HFFc6 (cell line): ENCODE data around the gene SMPDL3A. TPM values are rescaled to one million over a fixed set of nuclear protein-coding genes. Genes with fewer than 3 reads are reported as not detected.

Source experiments
- DNase-seq: peaks from one replicate; pipeline ENCODE4 v3.0.0-alpha.2; 2018
- H3K27ac Mint-ChIP-seq: 2 replicates; pipeline ENCODE4 v1.8.0; 2020; ENCODE audit warnings: mild to moderate bottlenecking, mixed read lengths
- H3K27me3 Mint-ChIP-seq: 2 replicates; pipeline ENCODE4 v1.8.0; 2021; ENCODE audit warnings: mild to moderate bottlenecking, moderate library complexity, mixed read lengths; ENCODE audit not compliant: insufficient read depth
- H3K36me3 Mint-ChIP-seq: 2 replicates; pipeline ENCODE4 v1.8.0; 2021; ENCODE audit warnings: low read depth, mixed read lengths
- H3K4me1 Mint-ChIP-seq: 2 replicates; pipeline ENCODE4 v1.8.0; 2020; ENCODE audit warnings: low read depth, mixed read lengths
- H3K4me3 Mint-ChIP-seq: 2 replicates; pipeline ENCODE4 v1.8.0; 2020; ENCODE audit warnings: mild to moderate bottlenecking, moderate library complexity, mixed read lengths
- H3K9me3 Mint-ChIP-seq: 2 replicates; pipeline ENCODE4 v1.8.0; 2020; ENCODE audit warnings: mild to moderate bottlenecking, mixed read lengths
- total RNA-seq, 6 experiments: library from RNA; stranded (reverse); fragmentation: NEBNext Ultra II Directional; extraction: Animal tissue kit (Norgen Biotek cat#: 25700); gene quantifications; 2 replicates in 1 of 6; 3 replicates in 5 of 6; pipeline ENCODE4 v1.2.3, GENCODE V29; 2021
- TF ChIP-seq, protein P1 (sequence below): fragments of 200-600 bp; sonication (generic); IDR thresholded peaks from 2 replicates; pipeline ENCODE4 v1.5.0; 2021; ENCODE audit warnings: antibody characterized with exemption, mild to moderate bottlenecking

SMPDL3A gene
- total RNA-seq, 6 experiments from 2014 or later: 4.8 to 8.2 (median 6.8) TPM

DNA sequence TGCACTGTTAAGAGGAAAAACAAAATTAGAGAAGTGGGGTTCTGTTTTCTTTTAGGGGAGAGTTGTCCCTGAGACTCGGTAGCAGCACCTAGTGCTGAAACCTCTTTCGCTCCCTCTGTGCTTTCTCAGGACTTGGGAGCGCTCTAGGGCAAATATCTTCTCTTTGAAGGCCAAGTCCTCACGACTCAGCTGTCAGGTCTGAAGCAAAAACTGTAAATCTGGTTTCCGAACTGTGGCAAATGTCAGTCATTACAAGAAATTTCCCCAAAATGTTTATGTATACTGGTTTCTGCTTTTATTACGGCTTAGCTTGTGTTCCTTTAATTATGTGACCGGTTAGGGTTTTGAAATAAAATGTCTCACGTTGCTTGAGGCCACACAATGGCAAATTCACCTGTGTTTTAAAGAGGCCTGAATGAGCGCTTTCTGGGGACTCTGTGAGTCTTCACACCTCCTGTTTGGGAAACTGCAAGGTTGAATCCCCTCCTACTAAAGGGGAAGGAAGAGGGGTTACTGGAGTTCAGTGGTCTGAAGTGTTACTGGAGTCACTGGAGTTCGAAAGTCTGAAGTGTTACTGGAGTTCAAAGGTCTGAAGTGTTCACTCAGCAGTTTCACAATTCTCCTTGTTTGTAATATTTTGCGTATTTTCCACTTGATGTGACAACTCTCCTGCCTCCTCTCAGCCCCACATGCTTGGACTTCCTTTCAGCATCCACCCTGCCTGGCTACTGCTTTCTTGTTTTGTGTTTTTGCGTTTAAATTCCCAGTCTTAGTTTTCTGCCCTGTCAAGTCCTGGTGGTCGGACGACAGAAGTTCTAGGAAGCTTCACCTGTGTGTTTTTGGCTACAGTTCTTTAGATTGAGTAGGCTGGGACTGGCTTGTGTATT lies 1.6 kb downstream of the SMPDL3A start:
- Mint-ChIP-seq H3K9me3 (no peaks in the 10 kb centered on the region), H3K4me3 (peak overlapping the region; percentile 94), H3K27me3 (no peaks in the 10 kb centered on the region; the same call in 1 of the 2 replicates), H3K27ac (peak overlapping the region; percentile 85; the same call in 1 of the 2 replicates), H3K4me1 (peaks cover 42% of the 10 kb centered on the region), H3K36me3 (no peaks in the 10 kb centered on the region)
- no peak for DNase-seq
- TF ChIP-seq, protein P1, sequence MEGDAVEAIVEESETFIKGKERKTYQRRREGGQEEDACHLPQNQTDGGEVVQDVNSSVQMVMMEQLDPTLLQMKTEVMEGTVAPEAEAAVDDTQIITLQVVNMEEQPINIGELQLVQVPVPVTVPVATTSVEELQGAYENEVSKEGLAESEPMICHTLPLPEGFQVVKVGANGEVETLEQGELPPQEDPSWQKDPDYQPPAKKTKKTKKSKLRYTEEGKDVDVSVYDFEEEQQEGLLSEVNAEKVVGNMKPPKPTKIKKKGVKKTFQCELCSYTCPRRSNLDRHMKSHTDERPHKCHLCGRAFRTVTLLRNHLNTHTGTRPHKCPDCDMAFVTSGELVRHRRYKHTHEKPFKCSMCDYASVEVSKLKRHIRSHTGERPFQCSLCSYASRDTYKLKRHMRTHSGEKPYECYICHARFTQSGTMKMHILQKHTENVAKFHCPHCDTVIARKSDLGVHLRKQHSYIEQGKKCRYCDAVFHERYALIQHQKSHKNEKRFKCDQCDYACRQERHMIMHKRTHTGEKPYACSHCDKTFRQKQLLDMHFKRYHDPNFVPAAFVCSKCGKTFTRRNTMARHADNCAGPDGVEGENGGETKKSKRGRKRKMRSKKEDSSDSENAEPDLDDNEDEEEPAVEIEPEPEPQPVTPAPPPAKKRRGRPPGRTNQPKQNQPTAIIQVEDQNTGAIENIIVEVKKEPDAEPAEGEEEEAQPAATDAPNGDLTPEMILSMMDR: no peak

DNA sequence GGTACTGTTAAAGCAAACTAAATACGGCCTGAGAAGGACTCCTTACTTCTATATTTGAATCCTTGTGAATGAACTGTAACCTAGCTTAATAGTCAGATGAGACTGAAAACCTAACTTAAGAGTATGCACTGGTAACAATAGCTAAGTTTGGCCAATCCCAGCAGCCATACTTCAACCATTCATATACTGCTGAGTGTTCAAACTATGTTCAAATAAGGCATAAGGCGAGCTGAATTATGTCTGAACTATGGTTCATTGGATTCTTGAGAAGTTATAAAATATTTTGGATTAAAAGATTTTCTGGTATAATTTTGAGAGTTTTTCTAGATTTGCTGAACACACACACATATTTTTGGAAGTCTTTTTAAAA lies 2.2 kb downstream of the SMPDL3A start:
- TF ChIP-seq, protein P1: no peak
- no peak for DNase-seq
- H3K27ac Mint-ChIP-seq: no peak overlapping the region
- H3K4me3 Mint-ChIP-seq: 0 out of 2 replicates have a peak overlapping the region, but pooled peaks have one; percentile 94
- H3K4me1 Mint-ChIP-seq: peaks cover 42% of the 10 kb centered on the region
- no peaks in the 10 kb centered on the region; the same call in 1 of the 2 replicates for H3K27me3 Mint-ChIP-seq
- H3K36me3 Mint-ChIP-seq: no peaks in the 10 kb centered on the region
- H3K9me3 Mint-ChIP-seq: no peaks in the 10 kb centered on the region

DNA sequence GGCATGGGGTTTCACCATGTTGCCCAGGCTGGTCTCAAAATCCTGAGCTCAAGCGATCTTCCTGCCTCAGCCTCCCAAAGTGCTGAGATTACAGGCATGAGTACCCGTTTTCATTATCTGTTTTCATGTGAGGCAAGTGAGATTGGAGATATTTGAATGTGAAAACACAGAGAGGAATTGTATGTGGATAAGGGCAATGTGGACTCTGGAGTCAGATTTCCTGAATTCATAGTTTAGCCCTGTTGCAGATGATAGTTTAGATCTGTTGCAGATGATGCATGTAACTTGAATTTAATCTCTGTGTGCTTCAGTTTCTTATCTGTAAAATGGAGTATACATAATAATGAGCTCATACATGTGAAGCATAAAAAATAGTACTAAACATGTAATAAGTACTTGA lies 3.7 kb downstream of the SMPDL3A start:
- DNase-seq: no peak

DNA sequence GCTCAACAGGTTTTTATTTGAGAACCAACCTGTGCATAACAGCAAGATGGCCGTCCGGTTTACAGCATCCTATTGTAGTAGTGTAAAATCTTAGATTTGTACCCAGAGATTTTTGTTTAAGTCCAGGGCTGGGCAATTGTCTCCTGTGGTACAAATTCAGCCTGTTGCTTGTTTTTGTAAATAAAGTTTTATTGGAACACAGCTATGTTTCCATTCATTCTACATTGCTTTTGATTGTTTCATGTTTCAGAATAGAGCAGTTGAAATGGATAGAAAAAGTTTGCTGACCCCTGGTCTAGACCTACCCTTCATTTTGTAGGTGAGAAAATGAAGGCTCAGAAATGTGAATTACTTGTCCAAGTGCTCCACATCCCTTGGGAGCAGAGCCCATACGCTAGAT lies 8.5 kb downstream of the SMPDL3A start:
- peak overlapping the region; percentile 45; the same call in 1 of the 2 replicates for H3K4me3 Mint-ChIP-seq
- H3K27me3 Mint-ChIP-seq: no peaks in the 10 kb centered on the region
- no peaks in the 10 kb centered on the region for H3K36me3 Mint-ChIP-seq
- TF ChIP-seq, protein P1: no peak
- H3K4me1 Mint-ChIP-seq: peaks cover 57% of the 10 kb centered on the region
- H3K9me3 Mint-ChIP-seq: no peaks in the 10 kb centered on the region
- peak overlapping the region; percentile 47 for H3K27ac Mint-ChIP-seq
- no peak for DNase-seq

More for the DNA sequence above, 3.7 kb downstream of the SMPDL3A start:
- peaks cover 54% of the 10 kb centered on the region for H3K4me1 Mint-ChIP-seq
- TF ChIP-seq, protein P1: no peak
- H3K9me3 Mint-ChIP-seq: no peaks in the 10 kb centered on the region
- H3K36me3 Mint-ChIP-seq: no peaks in the 10 kb centered on the region
- H3K4me3 Mint-ChIP-seq: no peak overlapping the region
- no peak overlapping the region for H3K27ac Mint-ChIP-seq
- no peaks in the 10 kb centered on the region; the same call in 1 of the 2 replicates for H3K27me3 Mint-ChIP-seq

DNA sequence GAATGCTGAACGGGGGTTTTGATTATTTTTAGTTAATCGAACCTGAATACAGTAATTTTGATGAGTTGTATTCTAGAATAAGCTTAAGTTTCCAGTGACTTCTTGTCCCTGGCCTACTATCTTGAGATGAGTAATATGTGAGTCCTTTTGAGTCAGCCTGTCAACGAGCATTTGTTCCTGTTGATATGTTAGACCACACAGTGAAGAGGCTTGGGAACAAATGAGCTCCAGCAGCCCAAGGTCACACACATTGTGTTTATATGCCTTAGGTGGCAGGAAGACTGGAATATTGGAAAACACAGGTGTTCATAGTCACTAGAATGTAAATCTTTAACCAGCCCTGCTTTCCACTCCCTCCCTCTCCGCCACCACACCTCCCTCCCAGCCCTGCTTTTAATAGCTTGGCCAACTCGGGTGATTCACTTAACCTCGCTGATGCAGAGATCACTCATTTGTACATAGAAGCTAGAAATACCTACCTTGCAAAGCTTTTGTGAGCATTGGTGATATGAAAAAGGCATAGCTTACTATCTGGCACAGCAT lies 9.1 kb downstream of the SMPDL3A start:
- Mint-ChIP-seq H3K9me3 (no peaks in the 10 kb centered on the region), H3K27me3 (no peaks in the 10 kb centered on the region), H3K4me3 (peak overlapping the region; percentile 45), H3K4me1 (peaks cover 54% of the 10 kb centered on the region), H3K36me3 (no peaks in the 10 kb centered on the region), H3K27ac (peak overlapping the region; percentile 56)
- TF ChIP-seq, protein P1: no peak
- DNase-seq: peak; percentile 76
